Upper lobe of right lung (tissue), 1 donor: ENCODE data around the gene UPK3A. TPM values are rescaled to one million over a fixed set of nuclear protein-coding genes. Genes with fewer than 3 reads are reported as not detected.

Source experiments
- ATAC-seq: fragments of 200-7000 bp; cut with Tn5 transposase; one replicate; pipeline ENCODE4 v1.9.1; 2020; ENCODE audit warnings: mild to moderate bottlenecking, moderate library complexity
- DNase-seq: peaks from one replicate; pipeline ENCODE4 v3.0.0-alpha.2; 2020
- H3K27ac ChIP-seq: fragments of 200-600 bp; one replicate; pipeline ENCODE4 v1.8.0; 2022
- H3K27me3 ChIP-seq: fragments of 200-600 bp; one replicate; pipeline ENCODE4 v1.8.0; 2022; ENCODE audit warnings: mild to moderate bottlenecking
- H3K36me3 ChIP-seq: fragments of 200-600 bp; one replicate; pipeline ENCODE4 v1.8.0; 2022
- H3K4me1 ChIP-seq: fragments of 200-600 bp; one replicate; pipeline ENCODE4 v1.8.0; 2022
- H3K4me3 ChIP-seq: fragments of 200-600 bp; one replicate; pipeline ENCODE4 v1.8.0; 2022; ENCODE audit warnings: mild to moderate bottlenecking
- H3K9me3 ChIP-seq: fragments of 200-600 bp; one replicate; pipeline ENCODE4 v1.8.0; 2022
- CTCF ChIP-seq: fragments of 200-600 bp; IDR thresholded peaks from one replicate; pipeline ENCODE4 v1.8.0; 2022; ENCODE audit warnings: antibody characterized with exemption
- intact Hi-C: fragments of 100-400 bp; cut with DNase I; formaldehyde crosslinking; loops from one replicate; pipeline ENCODE4 v1.11.0; 2022
- total RNA-seq: library from RNA; stranded (reverse); fragmentation: NEBNext Ultra II Directional; extraction: Animal tissue kit (Norgen Biotek cat#: 25700); gene quantifications from one replicate; pipeline ENCODE4 v1.2.1, GENCODE V29; 2021
- donor health status: DM: no; HTN: yes; CAD: no; lungs with severe emphysema.

The UPK3A gene
- total RNA-seq, 1 donor from 2014 or later, result not detected

- DNase-seq (peak; percentile 74), ATAC-seq (peak; percentile 52)
- no peaks in the 10 kb centered on the region for H3K27me3 ChIP-seq
- no peak for TF ChIP-seq CTCF
- peaks cover 36% of the 10 kb centered on the region for H3K4me1 ChIP-seq
- H3K36me3 ChIP-seq, result peaks cover 10% of the 10 kb centered on the region
- peak overlapping the region; percentile 70 for H3K27ac ChIP-seq
- intact Hi-C loops, result no loop called here
- no peak overlapping the region for H3K4me3 ChIP-seq
- no peaks in the 10 kb centered on the region for H3K9me3 ChIP-seq
Measured at GRCh38 chr22:45318168-45318557, 33.4 kb downstream of the UPK3A start.

- TF ChIP-seq CTCF, result no peak
- H3K36me3 ChIP-seq, result peaks cover 15% of the 10 kb centered on the region
- H3K4me3 ChIP-seq, result no peak overlapping the region
- H3K27me3 ChIP-seq, result no peaks in the 10 kb centered on the region
- intact Hi-C loops, result no loop called here
- no peaks in the 10 kb centered on the region for H3K9me3 ChIP-seq
- DNase-seq, result no peak
- peak overlapping the region; percentile 70 for H3K27ac ChIP-seq
- H3K4me1 ChIP-seq, result peaks cover 34% of the 10 kb centered on the region
- no peak for ATAC-seq
Measured at GRCh38 chr22:45318558-45319323, 34.0 kb downstream of the UPK3A start.

- TF ChIP-seq CTCF, result no peak
- intact Hi-C loops, result no loop called here
- no peak overlapping the region for H3K4me3 ChIP-seq
- no peaks in the 10 kb centered on the region for H3K9me3 ChIP-seq
- H3K27ac ChIP-seq, result peak overlapping the region; percentile 70
- peaks cover 32% of the 10 kb centered on the region for H3K4me1 ChIP-seq
- ATAC-seq, result peak; percentile 42
- H3K27me3 ChIP-seq, result no peaks in the 10 kb centered on the region
- no peak for DNase-seq
- H3K36me3 ChIP-seq, result peaks cover 19% of the 10 kb centered on the region
Measured at GRCh38 chr22:45319324-45319685, 34.6 kb downstream of the UPK3A start.

- H3K4me3 ChIP-seq, result no peak overlapping the region
- H3K27me3 ChIP-seq, result no peaks in the 10 kb centered on the region
- H3K4me1 ChIP-seq, result peaks cover 32% of the 10 kb centered on the region
- H3K27ac ChIP-seq, result peak overlapping the region; percentile 26
- ATAC-seq, result no peak
- intact Hi-C loops, result no loop called here
- no peak for DNase-seq
- H3K9me3 ChIP-seq, result no peaks in the 10 kb centered on the region
- TF ChIP-seq CTCF, result no peak
- H3K36me3 ChIP-seq, result peaks cover 25% of the 10 kb centered on the region
Measured at GRCh38 chr22:45320357-45320976, 35.7 kb downstream of the UPK3A start.

- H3K9me3 ChIP-seq, result no peaks in the 10 kb centered on the region
- peaks cover 25% of the 10 kb centered on the region for H3K36me3 ChIP-seq
- no peaks in the 10 kb centered on the region for H3K27me3 ChIP-seq
- no peak for TF ChIP-seq CTCF
- ATAC-seq (no peak), DNase-seq (no peak)
- no peak overlapping the region for H3K4me3 ChIP-seq
- intact Hi-C loops, result no loop called here
- peaks cover 32% of the 10 kb centered on the region for H3K4me1 ChIP-seq
- no peak overlapping the region for H3K27ac ChIP-seq
Measured at GRCh38 chr22:45321827-45322226, 37.1 kb downstream of the UPK3A start.
